GM19351 (cell line): ENCODE results near the gene CAPN3.
"Not testable (repeated sequence)": the region's sequence is repeated elsewhere in the genome, so short reads cannot be mapped to it uniquely, and the experiment has no call there.

ENCODE experiments used
- ATAC-seq: cut with Tn5 transposase; IDR thresholded peaks from one replicate; pipeline ENCODE4 v1.9.1; 2021; ENCODE audit warnings: mild to moderate bottlenecking, moderate library complexity; ENCODE audit not compliant: unreplicated experiment

The CAPN3 gene

DNA sequence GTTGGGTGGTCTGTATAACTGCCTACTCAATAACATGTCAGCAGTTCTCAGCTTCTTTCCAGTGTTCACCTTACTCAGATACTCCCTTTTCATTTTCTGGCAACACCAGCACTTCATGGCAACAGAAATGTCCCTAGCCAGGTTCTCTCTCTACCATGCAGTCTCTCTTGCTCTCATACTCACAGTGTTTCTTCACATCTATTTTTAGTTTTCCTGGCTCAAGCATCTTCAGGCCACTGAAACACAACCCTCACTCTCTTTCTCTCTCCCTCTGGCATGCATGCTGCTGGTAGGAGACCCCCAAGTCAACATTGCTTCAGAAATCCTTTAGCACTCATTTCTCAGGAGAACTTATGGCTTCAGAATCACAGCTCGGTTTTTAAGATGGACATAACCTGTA lies at the start of gene CAPN3:
Gene CAPN3 (plus strand): TSS at position 253 of the 400 bp plus-strand sequence. CDS start 305 bp downstream, outside the sequence.
- no peak for ATAC-seq

DNA sequence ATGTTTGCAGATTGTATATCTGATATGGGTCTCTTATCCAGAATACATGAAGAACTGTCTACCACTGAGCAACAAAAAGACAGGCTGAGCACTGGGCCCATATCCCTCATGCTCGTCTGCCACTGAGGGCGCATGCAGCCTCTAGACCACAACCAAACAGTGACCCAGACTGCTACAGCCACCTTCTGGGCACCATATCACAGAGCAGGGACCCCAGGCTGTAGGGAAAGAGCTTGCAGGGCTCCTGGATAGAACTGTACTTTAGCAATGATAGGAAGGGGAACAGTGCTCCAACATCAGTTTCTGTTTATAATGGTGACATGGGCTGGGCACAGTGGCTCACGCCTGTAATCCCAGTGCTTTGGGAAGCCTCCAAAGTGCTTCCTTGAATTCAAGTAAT lies 45.8 kb upstream of the CAPN3 start:
- ATAC-seq: no peak

DNA sequence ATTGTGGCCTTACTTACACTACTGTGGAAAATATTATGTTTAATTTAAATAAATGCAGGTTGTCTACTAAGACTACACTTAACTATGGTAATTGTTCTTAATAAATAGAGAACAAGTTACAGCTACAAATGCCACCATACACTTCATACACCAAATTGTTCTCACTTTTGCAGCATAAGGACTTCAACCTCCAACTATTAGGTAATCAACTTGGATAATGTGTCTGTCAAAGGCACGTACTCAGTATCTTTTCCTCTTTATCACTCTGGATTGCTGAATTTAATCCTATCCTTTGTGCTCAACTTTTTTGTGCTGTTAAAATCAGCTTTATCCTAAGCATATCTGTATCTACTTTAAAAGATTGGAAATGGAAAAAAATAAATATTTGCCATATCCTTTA lies 44.5 kb upstream of the CAPN3 start:
- ATAC-seq: no peak

DNA sequence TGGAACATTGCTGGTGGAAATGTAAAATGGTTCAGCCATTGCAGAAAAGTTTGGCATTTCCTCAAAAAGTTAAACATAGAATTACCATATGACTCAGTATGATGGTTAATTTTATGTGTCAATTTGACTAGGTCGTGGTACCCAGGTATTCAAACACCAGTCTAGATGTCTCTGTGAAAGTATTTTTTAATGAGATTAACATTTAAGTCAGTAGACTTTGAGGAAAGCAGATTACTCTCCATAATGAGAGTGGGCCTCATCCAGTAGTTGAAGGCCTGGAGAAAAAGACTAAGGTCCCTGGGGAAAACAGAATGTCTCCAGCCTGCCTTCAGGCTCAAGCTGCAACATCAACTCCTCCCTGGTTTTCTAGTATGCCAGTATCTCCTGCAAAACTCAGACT lies 43.8 kb upstream of the CAPN3 start:
- no peak for ATAC-seq

DNA sequence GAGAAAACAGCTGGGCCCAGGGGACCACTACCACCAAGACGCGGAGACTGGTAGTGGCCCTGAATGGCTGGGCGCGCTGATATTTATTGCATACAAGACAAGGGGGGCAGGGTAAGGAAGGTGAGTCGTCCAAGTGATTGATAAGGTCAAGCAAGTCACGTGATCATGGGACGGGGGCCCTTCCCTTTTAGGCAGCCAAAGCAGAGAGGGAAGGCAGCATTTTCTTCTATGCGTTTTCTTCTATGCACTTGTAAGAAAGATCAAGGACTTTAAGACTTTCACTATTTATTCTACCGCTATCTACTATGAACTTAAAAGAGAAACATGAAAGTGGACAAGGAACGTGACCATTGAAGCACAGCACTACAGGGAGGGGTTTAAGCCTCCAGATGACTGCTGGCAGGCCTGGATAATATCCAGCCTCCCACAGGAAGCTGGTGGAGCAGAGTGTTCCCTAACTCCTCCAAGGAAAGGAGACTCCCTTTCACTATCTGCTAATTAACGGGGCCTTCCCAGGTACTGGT lies 43.0 kb upstream of the CAPN3 start:
- ATAC-seq: not testable (repeated sequence)

DNA sequence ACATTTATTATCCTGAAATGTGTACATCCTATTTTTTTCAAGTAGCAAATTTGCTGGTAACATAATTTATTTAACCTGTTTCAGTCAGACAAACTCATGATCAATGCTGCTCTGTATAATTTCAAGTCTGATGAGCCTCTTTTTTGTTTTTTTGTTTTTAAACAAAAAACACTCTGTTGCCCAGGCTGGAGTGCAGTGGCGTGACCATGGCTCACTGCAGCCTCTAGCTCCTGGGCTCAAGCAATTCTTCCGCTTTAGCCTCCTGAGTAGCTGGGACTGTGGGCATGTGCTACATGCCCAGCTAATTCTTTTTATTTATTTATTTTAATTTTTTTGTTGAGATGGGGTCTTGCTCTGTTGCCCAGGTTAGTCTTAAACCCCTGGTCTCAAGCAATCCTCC lies 40.1 kb upstream of the CAPN3 start:
- no peak for ATAC-seq

DNA sequence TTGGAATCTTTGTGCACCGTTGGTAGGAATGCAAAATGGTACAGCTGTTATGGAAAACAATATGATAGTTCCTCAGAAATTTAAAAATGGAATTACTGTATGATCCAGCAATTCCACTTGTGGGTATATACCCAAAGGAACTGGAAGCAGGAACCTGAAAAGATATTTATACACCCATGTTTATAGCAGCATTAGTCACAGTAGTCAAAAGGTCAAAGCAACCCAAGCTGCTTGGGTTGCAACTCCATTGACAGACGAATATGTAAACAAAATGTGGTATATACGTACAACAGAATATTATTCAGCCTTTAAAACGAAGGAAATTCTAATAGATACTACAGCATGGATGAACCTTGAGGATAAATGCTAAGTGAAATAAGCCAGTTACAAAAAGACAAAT lies 35.0 kb upstream of the CAPN3 start:
- ATAC-seq: no peak

DNA sequence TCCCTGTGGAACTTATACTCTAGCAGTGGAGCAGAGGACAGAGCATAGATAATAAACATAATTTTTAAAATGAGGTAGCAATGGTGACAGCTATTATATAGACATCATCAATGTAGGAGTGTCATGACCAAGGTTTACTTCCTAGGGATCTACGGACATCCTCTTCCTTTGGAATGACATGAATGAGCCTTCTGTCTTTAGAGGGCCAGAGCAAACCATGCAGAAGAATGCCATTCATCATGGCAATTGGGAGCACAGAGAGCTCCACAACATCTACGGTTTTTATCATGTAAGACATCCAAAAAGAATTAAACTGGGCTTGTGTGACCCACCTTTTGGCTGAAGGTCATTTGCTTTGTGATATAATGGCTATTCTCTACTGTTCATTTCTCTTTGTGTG lies 30.1 kb upstream of the CAPN3 start:
- ATAC-seq: no peak

DNA sequence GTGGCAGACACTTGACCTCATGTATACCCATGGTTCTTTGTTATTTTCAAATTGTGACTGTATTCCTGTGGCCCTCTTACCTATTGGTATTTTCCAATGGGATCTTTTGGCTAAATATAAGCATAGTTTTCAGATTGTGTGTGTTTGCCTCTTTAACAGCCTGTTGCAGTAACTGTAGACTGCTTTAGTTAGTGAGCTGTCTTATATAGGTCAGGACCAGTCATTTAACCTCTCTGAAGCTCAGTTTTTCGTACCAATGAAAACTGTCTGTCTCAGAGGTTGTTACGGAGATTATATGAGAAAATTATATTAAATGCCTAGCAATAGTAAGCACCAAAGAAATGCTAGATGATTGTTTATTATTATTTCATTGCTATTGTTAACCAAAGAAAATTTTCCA lies 29.3 kb upstream of the CAPN3 start:
- no peak for ATAC-seq

DNA sequence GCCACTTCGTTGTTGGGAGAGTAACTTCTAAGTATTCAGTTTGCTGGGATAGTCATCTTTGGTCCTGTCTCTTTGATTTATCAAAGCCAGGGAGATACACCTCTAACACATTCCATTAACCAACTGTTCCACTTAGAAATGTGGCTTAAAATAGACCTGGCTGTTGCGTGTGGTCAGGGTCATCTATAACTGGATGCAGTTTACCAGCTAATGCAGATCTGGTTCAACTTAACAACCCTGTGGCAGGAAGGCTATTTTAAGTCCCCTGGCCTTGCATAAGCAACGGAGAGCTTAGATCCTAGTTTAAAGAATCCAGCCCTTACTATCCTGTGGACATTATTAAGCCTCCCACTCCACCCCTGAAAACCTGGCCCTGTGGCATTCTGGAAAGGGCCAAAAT lies 28.1 kb upstream of the CAPN3 start:
- ATAC-seq: no peak

DNA sequence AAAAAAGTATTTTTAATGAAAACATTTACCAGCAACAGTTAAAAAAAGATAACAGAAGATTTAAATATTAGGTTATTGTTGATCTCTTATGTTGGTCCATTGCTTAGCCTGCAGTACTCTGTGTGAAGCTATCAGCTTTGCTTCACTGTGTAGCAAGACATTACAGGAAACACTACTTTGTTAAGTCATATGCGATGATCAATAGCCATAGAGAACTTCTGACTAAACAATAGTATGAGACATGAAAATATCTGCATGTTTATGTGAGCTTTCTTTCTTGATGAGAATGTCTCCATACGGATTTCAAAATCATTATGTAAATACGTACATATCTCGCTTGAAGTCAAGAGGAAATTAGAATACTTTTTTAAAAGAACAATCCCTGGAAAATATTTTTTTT lies 27.0 kb upstream of the CAPN3 start:
- ATAC-seq: no peak

DNA sequence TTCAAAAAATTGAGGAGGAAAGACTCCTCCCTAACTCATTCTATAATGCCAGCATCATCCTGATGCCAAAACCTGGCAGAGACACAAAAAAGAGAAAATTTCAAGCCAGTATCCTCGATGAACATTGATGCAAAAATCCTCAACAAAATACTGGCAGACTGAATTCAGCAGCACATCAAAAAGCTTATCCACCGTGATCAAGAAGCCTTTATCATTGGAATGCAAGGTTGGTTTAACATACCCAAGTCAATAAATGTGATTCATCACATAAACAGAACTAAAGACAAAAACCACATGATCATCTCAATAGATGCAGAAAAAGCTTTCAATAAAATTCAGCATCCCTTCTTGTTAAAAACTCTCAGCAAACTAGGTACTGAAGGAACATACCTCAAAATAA lies 24.2 kb upstream of the CAPN3 start:
- ATAC-seq: no peak

DNA sequence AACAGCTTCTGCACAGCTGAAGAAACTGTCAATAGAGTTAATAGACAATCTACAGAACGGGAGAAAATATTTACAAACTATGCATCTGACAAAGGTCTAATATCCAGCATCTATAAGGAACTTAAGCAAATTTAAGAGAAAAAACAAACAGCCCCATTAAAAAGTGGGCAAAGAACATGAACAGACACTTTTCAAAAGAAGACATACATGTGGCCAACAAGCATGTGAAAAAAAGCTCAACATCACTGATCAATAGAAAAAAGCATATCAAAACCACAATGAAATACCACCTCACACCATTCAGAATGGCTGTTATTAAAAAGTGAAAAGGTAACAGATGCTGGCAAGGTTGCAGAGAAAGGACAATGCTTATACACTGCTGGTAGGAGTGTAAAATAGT lies 22.7 kb upstream of the CAPN3 start:
- ATAC-seq: not testable (repeated sequence)

DNA sequence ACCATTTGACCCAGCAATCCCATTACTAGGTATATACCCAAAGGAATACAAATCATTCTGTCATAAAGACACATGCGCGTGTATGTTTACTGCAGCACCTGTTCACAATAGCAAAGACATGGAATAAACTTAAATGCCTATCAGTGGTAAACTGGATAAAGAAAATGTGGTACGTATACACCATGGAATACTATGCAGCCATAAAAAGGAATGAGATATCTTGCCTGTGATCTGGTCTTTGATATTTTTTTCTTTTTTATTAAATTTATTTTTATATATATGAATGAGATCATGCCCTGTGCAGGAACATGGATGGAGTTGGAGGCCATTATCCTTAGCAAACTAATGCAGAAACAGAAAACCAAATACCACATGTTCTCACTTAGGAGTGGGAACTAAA lies 22.2 kb upstream of the CAPN3 start:
- not testable (repeated sequence) for ATAC-seq

DNA sequence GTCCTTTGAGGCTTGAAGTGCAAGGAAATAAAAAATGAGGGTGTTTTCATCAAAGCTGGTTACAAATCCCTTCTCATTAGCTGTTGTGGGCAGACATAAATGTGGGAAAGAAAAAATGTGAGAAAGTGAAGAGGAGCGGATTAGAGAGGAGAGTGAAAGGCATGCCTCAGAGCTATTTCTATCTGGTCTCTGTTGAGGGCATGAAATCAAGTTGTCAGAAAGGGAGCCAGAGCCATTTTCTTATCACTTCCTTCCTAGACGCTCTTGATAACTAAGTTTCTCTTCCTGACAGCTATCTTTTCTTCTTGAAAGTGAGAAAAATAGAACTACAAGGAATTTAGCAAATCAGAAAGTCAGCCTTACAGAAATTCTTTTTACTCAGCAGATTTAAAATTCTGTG lies 20.8 kb upstream of the CAPN3 start:
- no peak for ATAC-seq

DNA sequence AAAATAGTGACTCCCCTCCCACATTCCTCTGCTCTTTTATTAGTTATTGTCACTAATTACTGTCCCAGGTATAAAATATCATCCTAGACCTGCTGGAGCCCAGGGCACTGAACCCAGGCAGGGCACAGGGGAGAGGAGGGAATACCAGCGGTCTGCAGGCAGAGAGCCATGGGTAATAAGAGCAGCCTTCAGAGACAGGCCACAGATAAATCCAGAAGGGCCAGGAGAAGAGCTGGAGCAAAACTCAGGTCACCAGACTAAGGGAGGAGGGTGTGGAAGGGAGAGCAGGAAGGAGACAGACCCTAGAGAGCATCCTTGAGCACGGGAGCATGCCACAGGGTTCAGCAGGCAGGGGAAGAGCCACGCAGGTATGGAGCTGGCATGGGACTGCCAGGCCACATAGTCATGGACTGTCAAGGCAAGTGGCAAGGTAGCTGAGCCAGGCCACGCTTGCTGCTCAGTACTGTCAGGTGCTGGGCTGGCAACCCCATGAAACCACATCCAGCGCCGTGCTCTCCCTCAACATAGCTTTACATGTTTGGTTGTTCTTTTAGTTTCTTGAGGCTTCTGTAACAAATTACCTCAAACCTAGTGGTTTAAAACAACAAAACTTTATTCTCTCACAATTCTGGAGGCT lies 15.6 kb upstream of the CAPN3 start:
- no peak for ATAC-seq

DNA sequence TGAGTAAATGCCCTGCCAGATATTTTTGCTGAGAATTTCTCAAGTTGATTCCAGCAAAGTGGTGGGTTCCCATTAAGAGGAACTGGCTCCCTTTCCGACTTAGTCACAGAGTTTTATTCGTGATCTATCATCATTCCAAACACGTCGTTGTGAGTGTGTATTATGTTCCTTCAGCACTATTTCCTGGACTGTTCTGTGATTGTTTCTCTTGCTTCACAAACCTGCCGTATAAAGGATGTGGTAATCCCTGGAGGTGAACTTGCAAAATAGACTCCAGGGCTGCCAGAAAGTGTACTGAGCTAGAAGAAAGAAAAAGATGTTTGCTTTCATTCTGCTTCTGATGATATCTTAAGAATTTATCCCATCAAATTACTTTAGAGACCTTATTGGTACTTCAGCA lies 14.5 kb upstream of the CAPN3 start:
- ATAC-seq: no peak

DNA sequence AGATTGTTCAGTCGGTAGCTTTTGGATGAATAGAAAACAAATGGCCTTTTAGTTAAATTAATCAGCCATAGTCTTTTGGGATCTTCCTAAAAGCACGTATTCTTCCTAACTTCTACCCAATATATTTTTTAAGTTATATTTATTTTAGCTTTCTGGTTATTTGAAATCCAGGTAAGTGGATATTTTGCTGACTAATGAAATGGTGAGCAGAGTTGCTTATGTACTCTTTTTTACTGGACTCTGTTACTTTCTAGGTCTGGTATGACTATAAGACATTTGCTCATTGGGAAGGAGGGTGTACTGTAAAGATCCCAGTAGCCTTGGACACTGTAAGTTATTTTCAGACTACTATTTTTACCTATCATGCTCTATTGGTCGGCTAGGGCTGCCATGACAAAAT lies 13.8 kb upstream of the CAPN3 start:
- ATAC-seq: no peak

DNA sequence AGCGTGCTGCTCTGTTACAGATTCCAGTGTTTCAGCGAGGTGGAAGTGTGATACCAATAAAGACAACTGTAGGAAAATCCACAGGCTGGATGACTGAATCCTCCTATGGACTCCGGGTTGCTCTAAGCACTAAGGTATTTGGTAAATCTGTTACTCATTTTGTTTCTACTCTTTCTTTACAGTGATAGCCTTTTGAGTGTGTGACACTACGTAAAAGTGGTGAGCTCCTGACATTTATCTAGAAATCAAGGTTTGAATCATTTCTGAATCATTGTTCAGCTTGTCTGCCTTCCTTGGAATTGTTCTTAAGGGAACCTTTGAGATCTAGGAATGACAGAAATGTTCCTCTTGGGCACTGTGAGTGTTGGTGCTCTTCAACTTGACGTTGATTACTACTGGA lies 11.2 kb upstream of the CAPN3 start:
- ATAC-seq: no peak

DNA sequence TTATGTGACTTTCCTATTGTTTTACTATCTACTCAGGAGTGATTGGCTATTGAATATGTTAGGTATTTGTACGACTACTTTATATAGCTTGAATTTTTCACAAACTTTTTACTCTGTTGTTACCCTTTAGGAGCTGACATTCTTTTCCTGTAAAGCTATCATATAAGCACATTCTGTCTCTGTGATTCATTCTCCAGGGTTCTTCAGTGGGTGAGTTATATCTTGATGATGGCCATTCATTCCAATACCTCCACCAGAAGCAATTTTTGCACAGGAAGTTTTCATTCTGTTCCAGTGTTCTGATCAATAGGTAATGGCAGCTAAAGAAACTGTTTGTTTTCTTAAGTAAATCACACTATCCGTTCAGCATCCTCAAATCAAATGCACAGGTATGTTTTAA lies 10.1 kb upstream of the CAPN3 start:
- ATAC-seq: no peak

DNA sequence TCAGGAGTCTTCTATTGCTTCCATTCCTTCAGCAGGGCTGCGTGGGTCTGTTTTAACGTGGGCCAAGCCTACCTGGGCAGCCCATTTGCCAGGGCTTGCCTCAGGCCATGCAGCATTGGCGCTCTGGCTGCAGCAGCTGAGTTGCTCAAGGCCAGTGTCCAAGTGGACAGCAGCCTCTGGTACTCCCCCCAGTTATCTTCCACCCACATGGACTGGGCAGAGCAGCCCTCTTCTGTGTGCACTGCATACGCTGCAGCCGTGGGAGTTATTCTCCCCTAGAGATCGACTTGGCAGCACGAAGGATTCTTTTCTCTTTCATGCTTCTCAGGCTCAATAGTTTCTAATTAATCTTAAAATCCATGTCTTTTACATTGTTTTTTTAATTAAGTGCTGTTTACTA lies 6.9 kb upstream of the CAPN3 start:
- ATAC-seq: no peak

DNA sequence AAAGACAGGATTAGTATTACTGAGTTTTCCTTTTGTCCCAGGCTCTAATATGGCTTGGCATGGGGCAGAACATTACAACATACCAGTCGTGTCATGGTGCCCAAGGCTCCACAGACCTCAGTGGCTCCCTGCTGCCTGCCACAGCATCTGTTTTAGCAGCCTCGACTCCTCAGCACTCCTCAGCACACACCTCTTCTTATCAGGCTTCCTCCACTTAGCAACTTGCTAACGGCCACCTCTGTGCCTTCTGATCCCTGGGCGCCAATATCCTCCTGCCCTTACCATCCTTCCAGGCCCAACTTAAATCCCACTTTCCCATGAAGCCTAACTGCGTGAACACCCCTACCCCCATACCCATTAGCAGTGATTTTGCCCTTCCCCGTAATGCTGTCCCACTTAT lies 6.2 kb upstream of the CAPN3 start:
- no peak for ATAC-seq

DNA sequence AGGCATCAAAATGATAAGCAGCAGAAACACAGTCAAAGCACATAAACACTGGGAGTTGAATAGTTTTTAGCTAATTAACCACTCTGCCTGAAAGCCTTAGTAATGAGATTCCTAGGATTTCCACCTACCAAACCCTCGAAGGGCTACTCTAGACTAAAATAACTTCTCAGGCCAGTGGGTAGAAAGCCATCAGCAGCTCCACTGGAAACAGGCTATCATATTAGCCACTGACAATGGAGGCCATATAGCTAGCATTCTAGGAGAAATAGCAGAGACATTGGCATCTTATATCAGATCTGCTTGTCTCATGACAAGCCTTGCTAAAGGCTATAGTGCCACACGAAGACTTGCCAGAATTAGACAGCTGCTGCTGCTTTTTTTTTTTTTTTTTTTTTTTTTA lies 4.5 kb upstream of the CAPN3 start:
- no peak for ATAC-seq
